ENCODE results near the gene KRT27.
A peak's percentile ranks its signal among the peaks of the same experiment; 100 is the strongest.

Gene KRT27

GRCh38 chr17:40738553-40738952 lies 43.8 kb downstream of the KRT27 start:
- no peak overlapping the region for H3K27ac ChIP-seq
- H3K36me3 ChIP-seq (replicated peaks) = no peaks in the 10 kb centered on the region
- in situ Hi-C loops (cut with HindIII; ENCODE audit: low pct_ligation_motif_present, low sequenced_read_pairs) = no loop called here
- no peak for DNase-seq
- H3K4me3 ChIP-seq (ENCODE audit: low read depth, low read length) = no peak overlapping the region
- peaks cover 10% of the 10 kb centered on the region for H3K27me3 ChIP-seq (replicated peaks)
- TF ChIP-seq CTCF (IDR thresholded peaks at IDR 0.05; ENCODE audit: low read depth, low read length, missing control alignments) = peak; percentile 9

- Histone ChIP-seq H3K4me3 (ENCODE audit: low read depth, low read length) (no peak overlapping the region), H3K27ac (no peak overlapping the region), H3K27me3 (replicated peaks) (peaks cover 14% of the 10 kb centered on the region), H3K36me3 (replicated peaks) (no peaks in the 10 kb centered on the region)
- no peak for TF ChIP-seq CTCF (IDR thresholded peaks at IDR 0.05; ENCODE audit: low read depth, low read length, missing control alignments)
- in situ Hi-C loops (cut with HindIII; ENCODE audit: low pct_ligation_motif_present, low sequenced_read_pairs) = no loop called here
- DNase-seq = no peak
Measured at GRCh38 chr17:40735016-40735415, 47.3 kb downstream of the KRT27 start.

- no peak for DNase-seq
- Histone ChIP-seq H3K36me3 (replicated peaks) (no peaks in the 10 kb centered on the region), H3K27ac (no peak overlapping the region), H3K27me3 (replicated peaks) (peaks cover 14% of the 10 kb centered on the region), H3K4me3 (ENCODE audit: low read depth, low read length) (no peak overlapping the region)
- TF ChIP-seq CTCF (IDR thresholded peaks at IDR 0.05; ENCODE audit: low read depth, low read length, missing control alignments) = no peak
- in situ Hi-C loops (cut with HindIII; ENCODE audit: low pct_ligation_motif_present, low sequenced_read_pairs) = no loop called here
Measured at GRCh38 chr17:40734018-40734417, 48.3 kb downstream of the KRT27 start.

- in situ Hi-C loops (cut with HindIII; ENCODE audit: low pct_ligation_motif_present, low sequenced_read_pairs) = no loop called here
- TF ChIP-seq CTCF (IDR thresholded peaks at IDR 0.05; ENCODE audit: low read depth, low read length, missing control alignments) = no peak
- peaks cover 10% of the 10 kb centered on the region for H3K27me3 ChIP-seq (replicated peaks)
- no peak for DNase-seq
- H3K27ac ChIP-seq = no peak overlapping the region
- no peak overlapping the region for H3K4me3 ChIP-seq (ENCODE audit: low read depth, low read length)
- no peaks in the 10 kb centered on the region for H3K36me3 ChIP-seq (replicated peaks)
Measured at GRCh38 chr17:40730970-40731369, 51.4 kb downstream of the KRT27 start.

GRCh38 chr17:40727447-40728231 lies 54.7 kb downstream of the KRT27 start:
- no peak overlapping the region for H3K27ac ChIP-seq
- no peak overlapping the region for H3K4me3 ChIP-seq (ENCODE audit: low read depth, low read length)
- DNase-seq = no peak
- H3K27me3 ChIP-seq (replicated peaks) = peaks cover 6% of the 10 kb centered on the region
- TF ChIP-seq CTCF (IDR thresholded peaks at IDR 0.05; ENCODE audit: low read depth, low read length, missing control alignments) = no peak
- H3K36me3 ChIP-seq (replicated peaks) = no peaks in the 10 kb centered on the region
- in situ Hi-C loops (cut with HindIII; ENCODE audit: low pct_ligation_motif_present, low sequenced_read_pairs) = no loop called here

- DNase-seq = no peak
- H3K36me3 ChIP-seq (replicated peaks) = no peaks in the 10 kb centered on the region
- peak; percentile 38 for TF ChIP-seq CTCF (IDR thresholded peaks at IDR 0.05; ENCODE audit: low read depth, low read length, missing control alignments)
- in situ Hi-C loops (cut with HindIII; ENCODE audit: low pct_ligation_motif_present, low sequenced_read_pairs) = no loop called here
- H3K27ac ChIP-seq = no peak overlapping the region
- H3K4me3 ChIP-seq (ENCODE audit: low read depth, low read length) = no peak overlapping the region
- peaks cover 4% of the 10 kb centered on the region for H3K27me3 ChIP-seq (replicated peaks)
Measured at GRCh38 chr17:40726919-40727318, 55.4 kb downstream of the KRT27 start.

Data from brain microvascular endothelial cell (primary cell).